Endothelial cell of umbilical vein (primary cell): ENCODE results near the gene HOXB2. TPM values are rescaled to one million over a fixed set of nuclear protein-coding genes. Genes with fewer than 3 reads are reported as not detected.
"Not testable (repeated sequence)": the region's sequence is repeated elsewhere in the genome, so short reads cannot be mapped to it uniquely, and the experiment has no call there.

Experiments used
- BruUV-seq: library from RNA; stranded (reverse); fragments of 400-500 nt; replicated peaks from 2 replicates; lab custom pipeline; 2021; lab: Mats Ljungman, UMichigan
- CTCF ChIA-PET: fragments of 300-600, 350-600 bp; sonication (Branson Sonifier 250); formaldehyde crosslinking; loops from one replicate; lab custom pipeline; 2021; ENCODE audit warnings: antibody characterized with exemption, inconsistent platforms; lab: Charles Lee
- POLR2A ChIA-PET: fragments of 300-600, 350-600 bp; sonication (Branson Sonifier 250); formaldehyde crosslinking; loops from one replicate; lab custom pipeline; 2021; ENCODE audit warnings: antibody characterized with exemption, inconsistent platforms; lab: Charles Lee
- DNase-seq: peaks from one replicate; pipeline ENCODE4 v3.0.0-alpha.2; 2011; ENCODE audit warnings: low read depth, low spot score
- FAIRE-seq: peaks from 2 replicates; lab custom pipeline; 2011; peaks lifted over from hg19 to GRCh38; lab: Jason Lieb, UNC
- H2AFZ ChIP-seq: 2 replicates; pipeline ENCODE4 v1.6.0; 2012; ENCODE audit warnings: low read depth, low read length, control low read depth, inconsistent platforms
- H3K27ac ChIP-seq: 2 replicates; pipeline ENCODE4 v1.5.1; 2011; ENCODE audit warnings: low read depth, mild to moderate bottlenecking, control low read depth, low read length, moderate library complexity; ENCODE audit not compliant: insufficient read depth
- H3K27me3 ChIP-seq, 2 experiments: 2 replicates each; pipeline versions ENCODE4 v1.6.0 to v1.6.1; 2011; ENCODE audit warnings: low read length in 2 of 2, mixed read lengths in 1 of 2; ENCODE audit not compliant: control insufficient read depth in 2 of 2, insufficient read depth in 2 of 2
- H3K36me3 ChIP-seq, 2 experiments: 2 replicates in 1 of 2; 3 replicates in 1 of 2; pipeline ENCODE4 v1.5.1; 2011; ENCODE audit warnings: low read length in 2 of 2, mild to moderate bottlenecking in 1 of 2, moderate library complexity in 1 of 2; ENCODE audit not compliant: control insufficient read depth in 2 of 2, insufficient read depth in 2 of 2; ENCODE audit errors: extremely low read depth in 1 of 2
- H3K4me1 ChIP-seq: 3 replicates; pipeline ENCODE4 v1.5.1; 2011; ENCODE audit warnings: mild to moderate bottlenecking, low read length; ENCODE audit not compliant: control insufficient read depth, insufficient read depth; ENCODE audit errors: extremely low read depth
- H3K4me2 ChIP-seq: 2 replicates; pipeline ENCODE4 v1.6.1; 2011; ENCODE audit warnings: low read length, control low read depth, mixed read lengths; ENCODE audit not compliant: insufficient read depth
- H3K4me3 ChIP-seq, 3 experiments: fragments of 200-600 bp in 1 of 3; sonication (generic), shearing (Covaris generic) in 1 of 3; replicated peaks in 1 of 3; 2 replicates each; pipeline ENCODE4 v1.5.1; 2011 to 2016; ENCODE audit warnings: control low read depth in 3 of 3, low read length in 3 of 3, mild to moderate bottlenecking in 2 of 3, inconsistent platforms in 1 of 3, low read depth in 1 of 3, moderate library complexity in 1 of 3; ENCODE audit not compliant: insufficient read depth in 1 of 3
- H3K79me2 ChIP-seq: 2 replicates; pipeline ENCODE4 v1.6.0; 2012; ENCODE audit warnings: low read length, inconsistent platforms; ENCODE audit not compliant: control insufficient read depth, insufficient read depth
- H3K9ac ChIP-seq: replicated peaks from 2 replicates; pipeline ENCODE3; 2011; ENCODE audit warnings: low read length, control low read depth; ENCODE audit not compliant: insufficient read depth; ENCODE audit errors: extremely low read depth
- H3K9me1 ChIP-seq: replicated peaks from 3 replicates; pipeline ENCODE4 v1.6.0; 2011; ENCODE audit warnings: mild to moderate bottlenecking, low read length; ENCODE audit not compliant: control insufficient read depth, insufficient read depth; ENCODE audit errors: extremely low read depth
- H3K9me3 ChIP-seq: replicated peaks from 2 replicates; pipeline ENCODE4 v1.5.1; 2012; ENCODE audit warnings: low read length, inconsistent platforms; ENCODE audit not compliant: control insufficient read depth, insufficient read depth
- H4K20me1 ChIP-seq: replicated peaks from 2 replicates; pipeline ENCODE3; 2011; ENCODE audit warnings: mild to moderate bottlenecking, low read length; ENCODE audit not compliant: control insufficient read depth, insufficient read depth; ENCODE audit errors: extremely low read depth
- EZH2 ChIP-seq: IDR thresholded peaks from 2 replicates; pipeline ENCODE4 v1.6.1; 2012; ENCODE audit warnings: borderline replicate concordance, low read depth, mild to moderate bottlenecking, moderate library complexity, low read length, inconsistent platforms; ENCODE audit not compliant: severe bottlenecking
- FOS ChIP-seq: IDR thresholded peaks from 2 replicates; pipeline ENCODE4 v1.6.1; 2011; ENCODE audit warnings: mild to moderate bottlenecking, low read length, moderate library complexity, borderline replicate concordance; ENCODE audit not compliant: insufficient read depth
- GATA2 ChIP-seq: IDR thresholded peaks from 2 replicates; pipeline ENCODE4 v1.7.0; 2011; ENCODE audit warnings: low read depth, mild to moderate bottlenecking, moderate library complexity, mixed read lengths, low read length; ENCODE audit not compliant: insufficient read length, insufficient read depth
- JUN ChIP-seq: IDR thresholded peaks from 2 replicates; pipeline ENCODE4 v1.6.1; 2011; ENCODE audit warnings: borderline replicate concordance, low read depth; ENCODE audit not compliant: insufficient read length, insufficient read depth
- MYC ChIP-seq: IDR thresholded peaks from one replicate; pipeline ENCODE4 v1.6.1; 2011; ENCODE audit warnings: mild to moderate bottlenecking, low read depth, low read length
- POLR2A ChIP-seq: IDR thresholded peaks from 2 replicates; pipeline ENCODE4 v1.6.1; 2012; ENCODE audit warnings: low read depth, mild to moderate bottlenecking, control low read depth, low read length
- POLR2AphosphoS5 ChIP-seq: IDR thresholded peaks from 2 replicates; pipeline ENCODE4 v1.6.1; 2012; ENCODE audit warnings: low read depth, mild to moderate bottlenecking, control low read depth, low read length, moderate library complexity; ENCODE audit not compliant: insufficient read depth
- dilution Hi-C: fragments of 300-500 bp; cut with MboI; formaldehyde crosslinking; loops from one replicate; pipeline ENCODE4 v1.15.0; 2019; ENCODE audit warnings: low sequenced_read_pairs; ENCODE audit not compliant: extremely low pct_ligation_motif_present
- intact Hi-C: fragments of 100-400 bp; cut with micrococcal nuclease; formaldehyde crosslinking; loops from one replicate; pipeline ENCODE4 v1.10.0; 2022
- polyA plus RNA-seq, 4 experiments: library from polyadenylated mRNA; depleted of rRNA in 3 of 4; stranded (reverse) in 3 of 4; unstranded in 1 of 4; fragments of >200 nt; gene quantifications; 2 replicates each; pipeline versions ENCODE4 v1.2.1 to v1.2.3, GENCODE V29; 2011 to 2012; ENCODE audit warnings: missing spikeins in 1 of 4
- total RNA-seq: library from RNA; stranded (reverse); gene quantifications from 2 replicates; pipeline ENCODE4 v1.2.3, GENCODE V29; 2021
- TF ChIP-seq, protein P1 (sequence below), 2 donors: IDR thresholded peaks; 1 replicate in 1 of 2; 2 replicates in 1 of 2; pipeline ENCODE4 v1.5.1; 2011; ENCODE audit warnings: low read length in 2 of 2, mild to moderate bottlenecking in 2 of 2, moderate library complexity in 2 of 2, control low read depth in 1 of 2, inconsistent platforms in 1 of 2, low read depth in 1 of 2; ENCODE audit not compliant: insufficient read depth in 1 of 2; ENCODE audit errors: extremely low read depth in 1 of 2
- TF ChIP-seq, protein P2 (sequence below): IDR thresholded peaks from 2 replicates; pipeline ENCODE4 v1.6.1; 2011; ENCODE audit not compliant: insufficient read depth, insufficient read length

The HOXB2 gene
- total and polyA plus RNA-seq, 2 donors (not counting 3 experiments of a cell fraction or from before 2014, with no cell fraction given), result 14.1 to 23.3 TPM

DNA sequence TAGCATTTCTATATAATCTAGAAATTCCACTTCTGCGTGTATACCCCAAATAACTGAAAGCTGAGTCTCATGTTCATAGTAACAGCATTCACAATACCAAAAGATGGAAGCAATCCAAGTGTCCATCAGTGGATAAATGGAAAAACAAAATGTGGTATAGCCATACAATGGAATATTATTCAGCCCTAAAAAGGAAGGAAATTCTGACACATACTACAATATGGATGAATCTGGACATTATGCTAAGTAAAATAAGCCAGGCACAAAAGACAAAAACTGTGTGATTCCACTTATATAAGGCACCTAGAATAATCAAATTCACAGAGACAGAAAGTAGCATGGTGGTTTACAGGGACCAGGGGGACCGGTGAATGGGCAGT is 34.5 kb downstream of the HOXB2 start:
- BruUV-seq, result no TSS peak
- CTCF ChIA-PET, result interaction anchor here (1.5 kb wide), 1 partner anchor 18 kb away, joined by 4 read pairs; no protein-coding TSS in a partner anchor

DNA sequence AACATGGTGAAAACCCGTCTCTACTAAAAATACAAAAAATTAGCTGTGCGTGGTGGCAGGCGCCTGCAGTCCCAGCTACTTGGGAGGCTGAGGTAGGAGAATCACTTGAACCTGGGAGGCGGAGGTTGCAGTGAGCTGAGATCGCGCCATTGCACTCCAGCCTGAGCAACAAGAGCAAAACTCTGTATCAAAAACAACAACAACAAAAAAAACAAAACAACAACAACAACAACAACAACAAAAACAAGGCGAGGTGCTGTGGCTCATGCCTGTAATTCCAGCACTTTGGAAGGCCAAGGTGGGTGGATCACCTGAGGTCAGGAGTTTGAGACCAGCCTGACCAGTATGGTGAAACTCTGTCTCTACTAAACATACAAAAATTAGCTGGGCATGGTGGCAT is 35.2 kb downstream of the HOXB2 start:
- H3K4me3 ChIP-seq, BruUV-seq, H3K27ac ChIP-seq, dilution Hi-C loops, H4K20me1 ChIP-seq, H2AFZ ChIP-seq, H3K9me1 ChIP-seq, H3K4me1 ChIP-seq, intact Hi-C loops, H3K4me2 ChIP-seq, H3K79me2 ChIP-seq, H3K36me3 ChIP-seq, H3K9me3 ChIP-seq, DNase-seq, FAIRE-seq, H3K9ac ChIP-seq: not testable (repeated sequence)
- H3K27me3 ChIP-seq, result peaks cover 21 to 22% of the 10 kb centered on the region in 2 experiments
- CTCF ChIA-PET, result interaction anchor here (1.5 kb wide), 1 partner anchor 17 kb away, joined by 4 read pairs; no protein-coding TSS in a partner anchor
- POLR2A ChIA-PET, result interaction anchor here (0.7 kb wide), 1 partner anchor 166 kb away, joined by 4 read pairs; no protein-coding TSS in a partner anchor

More for the DNA sequence above, 34.5 kb downstream of the HOXB2 start:
- H3K9me3 ChIP-seq, result no peaks in the 10 kb centered on the region
- H3K9ac ChIP-seq, result no peak overlapping the region
- no peak for TF ChIP-seq POLR2A
- TF ChIP-seq, protein P1, sequence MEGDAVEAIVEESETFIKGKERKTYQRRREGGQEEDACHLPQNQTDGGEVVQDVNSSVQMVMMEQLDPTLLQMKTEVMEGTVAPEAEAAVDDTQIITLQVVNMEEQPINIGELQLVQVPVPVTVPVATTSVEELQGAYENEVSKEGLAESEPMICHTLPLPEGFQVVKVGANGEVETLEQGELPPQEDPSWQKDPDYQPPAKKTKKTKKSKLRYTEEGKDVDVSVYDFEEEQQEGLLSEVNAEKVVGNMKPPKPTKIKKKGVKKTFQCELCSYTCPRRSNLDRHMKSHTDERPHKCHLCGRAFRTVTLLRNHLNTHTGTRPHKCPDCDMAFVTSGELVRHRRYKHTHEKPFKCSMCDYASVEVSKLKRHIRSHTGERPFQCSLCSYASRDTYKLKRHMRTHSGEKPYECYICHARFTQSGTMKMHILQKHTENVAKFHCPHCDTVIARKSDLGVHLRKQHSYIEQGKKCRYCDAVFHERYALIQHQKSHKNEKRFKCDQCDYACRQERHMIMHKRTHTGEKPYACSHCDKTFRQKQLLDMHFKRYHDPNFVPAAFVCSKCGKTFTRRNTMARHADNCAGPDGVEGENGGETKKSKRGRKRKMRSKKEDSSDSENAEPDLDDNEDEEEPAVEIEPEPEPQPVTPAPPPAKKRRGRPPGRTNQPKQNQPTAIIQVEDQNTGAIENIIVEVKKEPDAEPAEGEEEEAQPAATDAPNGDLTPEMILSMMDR (IDR thresholded peaks at IDR 0.05; ENCODE audit: extremely low read depth in 1 of 2, insufficient read depth in 1 of 2, low read depth in 1 of 2, low read length in 2 of 2), result no peak
- no peak for TF ChIP-seq FOS
- no peak for TF ChIP-seq POLR2AphosphoS5
- no peak for TF ChIP-seq MYC
- TF ChIP-seq, protein P2, sequence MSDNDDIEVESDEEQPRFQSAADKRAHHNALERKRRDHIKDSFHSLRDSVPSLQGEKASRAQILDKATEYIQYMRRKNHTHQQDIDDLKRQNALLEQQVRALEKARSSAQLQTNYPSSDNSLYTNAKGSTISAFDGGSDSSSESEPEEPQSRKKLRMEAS, result no peak
- TF ChIP-seq EZH2, result no peak
- TF ChIP-seq JUN, result no peak
- TF ChIP-seq GATA2, result no peak
- H3K36me3 ChIP-seq, result no peaks in the 10 kb centered on the region
- peaks cover 27 to 28% of the 10 kb centered on the region in 2 experiments for H3K27me3 ChIP-seq
- H3K9me1 ChIP-seq, result no peaks in the 10 kb centered on the region
- no peaks in the 10 kb centered on the region for H3K79me2 ChIP-seq
- H3K27ac ChIP-seq, result no peak overlapping the region
- no peaks in the 10 kb centered on the region for H4K20me1 ChIP-seq
- H3K4me1 ChIP-seq, result peaks cover 6% of the 10 kb centered on the region
- POLR2A ChIA-PET, result no interaction called here
- no peak overlapping the region for H3K4me3 ChIP-seq
- intact Hi-C loops (no loop called here), dilution Hi-C loops (no loop called here)
- DNase-seq, result no peak
- H3K4me2 ChIP-seq, result no peak overlapping the region
- H2AFZ ChIP-seq, result no peak overlapping the region
- no peak for FAIRE-seq
